Mesothelial cell of epicardium (in vitro differentiated cells): ENCODE results near the gene MAN2B2. TPM values are rescaled to one million over a fixed set of nuclear protein-coding genes. Genes with fewer than 3 reads are reported as not detected.

Experiments
- DNase-seq, 2 experiments: peaks; one replicate each; pipeline ENCODE4 v3.0.0; 2021; ENCODE audit warnings: low spot score in 2 of 2; ENCODE audit not compliant: unreplicated experiment in 2 of 2
- H3K27ac Mint-ChIP-seq: 2 replicates; pipeline ENCODE4 v1.8.0; 2021; ENCODE audit warnings: mixed read lengths
- H3K27me3 Mint-ChIP-seq: 2 replicates; pipeline ENCODE4 v1.8.0; 2021; ENCODE audit warnings: low read depth, mixed read lengths
- H3K36me3 Mint-ChIP-seq: 2 replicates; pipeline ENCODE4 v1.8.0; 2021; ENCODE audit warnings: mixed read lengths
- H3K4me1 Mint-ChIP-seq: 2 replicates; pipeline ENCODE4 v1.8.0; 2021; ENCODE audit warnings: mixed read lengths
- H3K4me3 Mint-ChIP-seq: 2 replicates; pipeline ENCODE4 v1.8.0; 2021; ENCODE audit warnings: mild to moderate bottlenecking, moderate library complexity, mixed read lengths
- H3K9me3 Mint-ChIP-seq: 2 replicates; pipeline ENCODE4 v1.8.0; 2021; ENCODE audit warnings: mixed read lengths
- total RNA-seq: library from RNA; stranded (reverse); gene quantifications from 3 replicates; pipeline ENCODE4 v1.2.1, GENCODE V29; 2021
- TF ChIP-seq, protein P1 (sequence below): fragments of 200-600 bp; sonication (generic); IDR thresholded peaks from one replicate; pipeline ENCODE4 v1.5.0; 2021; ENCODE audit warnings: antibody characterized with exemption; ENCODE audit not compliant: unreplicated experiment

MAN2B2 gene
- total RNA-seq, 1 donor from 2014 or later = 24.0 TPM

DNA sequence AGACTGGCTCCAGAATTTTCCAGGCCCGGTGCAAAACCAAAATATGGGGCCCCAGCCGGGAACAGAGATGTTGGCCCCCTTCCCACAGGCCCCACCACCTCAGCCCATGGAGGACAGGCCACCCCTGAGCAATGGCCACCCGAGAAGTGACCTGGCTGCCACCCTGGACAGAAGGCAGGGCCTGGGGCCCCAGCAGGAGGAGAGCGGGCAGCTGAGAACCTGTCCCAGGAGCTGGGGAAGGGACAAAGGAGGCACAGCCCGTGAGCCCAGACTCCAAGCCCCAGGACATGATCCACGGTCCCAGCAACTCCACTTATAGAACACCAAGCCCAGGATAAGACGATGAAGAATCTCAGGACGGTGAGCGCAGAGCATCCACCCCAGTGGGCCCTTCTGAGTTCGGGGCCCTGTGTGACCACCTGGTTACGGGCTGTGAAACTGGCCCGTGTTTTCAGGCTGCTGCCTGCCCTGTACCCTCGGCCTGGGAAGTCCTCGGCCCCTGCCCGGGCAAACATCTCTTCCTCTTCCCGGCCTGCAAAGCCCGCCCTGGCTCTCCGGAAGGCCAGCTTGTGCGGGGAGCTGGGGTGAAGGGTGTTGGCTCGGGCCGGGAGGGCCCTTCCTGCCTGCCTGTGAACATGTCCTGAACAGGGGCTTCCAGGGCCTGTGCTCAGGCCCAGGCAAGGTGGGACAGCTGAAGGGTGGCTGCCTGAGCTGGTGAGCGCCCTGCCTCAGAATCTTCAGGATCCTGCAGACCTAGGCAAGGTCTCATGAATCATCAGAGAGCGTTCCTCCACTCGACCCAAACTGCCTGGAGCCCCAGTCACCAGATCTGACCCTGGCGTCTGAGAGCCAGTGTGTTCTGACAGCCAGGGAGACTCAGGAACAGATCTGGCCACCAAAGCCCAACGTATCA is 47.0 kb upstream of the MAN2B2 start:
- H3K27ac Mint-ChIP-seq = no peak overlapping the region
- no peaks in the 10 kb centered on the region for H3K4me1 Mint-ChIP-seq

DNA sequence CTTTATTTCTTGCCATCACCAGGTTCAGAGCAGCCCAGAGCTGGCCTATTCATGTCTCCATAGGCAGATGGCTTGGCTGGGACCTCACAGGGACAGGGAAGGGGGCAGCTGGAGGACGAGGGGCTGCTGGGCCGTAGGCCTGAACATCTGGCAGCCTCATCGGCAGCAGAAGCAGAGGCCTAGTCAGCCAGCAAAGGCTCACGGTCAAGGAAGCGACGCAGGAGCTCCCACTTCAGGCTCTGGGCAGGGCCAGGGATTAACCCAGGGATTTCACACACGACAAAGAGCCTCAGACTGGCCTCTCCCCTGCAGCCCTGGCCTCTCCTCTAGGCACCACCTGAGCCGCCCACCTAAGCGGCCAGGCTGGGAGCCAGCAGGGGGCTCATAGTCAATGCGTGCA is 46.0 kb upstream of the MAN2B2 start:
- Mint-ChIP-seq H3K4me3 (no peak overlapping the region), H3K27ac (no peak overlapping the region), H3K4me1 (no peaks in the 10 kb centered on the region), H3K36me3 (no peaks in the 10 kb centered on the region), H3K27me3 (peaks cover 25% of the 10 kb centered on the region), H3K9me3 (no peaks in the 10 kb centered on the region)
- no peak for DNase-seq
- TF ChIP-seq, protein P1, sequence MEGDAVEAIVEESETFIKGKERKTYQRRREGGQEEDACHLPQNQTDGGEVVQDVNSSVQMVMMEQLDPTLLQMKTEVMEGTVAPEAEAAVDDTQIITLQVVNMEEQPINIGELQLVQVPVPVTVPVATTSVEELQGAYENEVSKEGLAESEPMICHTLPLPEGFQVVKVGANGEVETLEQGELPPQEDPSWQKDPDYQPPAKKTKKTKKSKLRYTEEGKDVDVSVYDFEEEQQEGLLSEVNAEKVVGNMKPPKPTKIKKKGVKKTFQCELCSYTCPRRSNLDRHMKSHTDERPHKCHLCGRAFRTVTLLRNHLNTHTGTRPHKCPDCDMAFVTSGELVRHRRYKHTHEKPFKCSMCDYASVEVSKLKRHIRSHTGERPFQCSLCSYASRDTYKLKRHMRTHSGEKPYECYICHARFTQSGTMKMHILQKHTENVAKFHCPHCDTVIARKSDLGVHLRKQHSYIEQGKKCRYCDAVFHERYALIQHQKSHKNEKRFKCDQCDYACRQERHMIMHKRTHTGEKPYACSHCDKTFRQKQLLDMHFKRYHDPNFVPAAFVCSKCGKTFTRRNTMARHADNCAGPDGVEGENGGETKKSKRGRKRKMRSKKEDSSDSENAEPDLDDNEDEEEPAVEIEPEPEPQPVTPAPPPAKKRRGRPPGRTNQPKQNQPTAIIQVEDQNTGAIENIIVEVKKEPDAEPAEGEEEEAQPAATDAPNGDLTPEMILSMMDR = no peak

More for the DNA sequence above, 47.0 kb upstream of the MAN2B2 start:
- peaks cover 23% of the 10 kb centered on the region for H3K27me3 Mint-ChIP-seq
- TF ChIP-seq, protein P1 = no peak
- no peak for DNase-seq
- no peak overlapping the region for H3K4me3 Mint-ChIP-seq
- H3K9me3 Mint-ChIP-seq = no peaks in the 10 kb centered on the region
- H3K36me3 Mint-ChIP-seq = no peaks in the 10 kb centered on the region

DNA sequence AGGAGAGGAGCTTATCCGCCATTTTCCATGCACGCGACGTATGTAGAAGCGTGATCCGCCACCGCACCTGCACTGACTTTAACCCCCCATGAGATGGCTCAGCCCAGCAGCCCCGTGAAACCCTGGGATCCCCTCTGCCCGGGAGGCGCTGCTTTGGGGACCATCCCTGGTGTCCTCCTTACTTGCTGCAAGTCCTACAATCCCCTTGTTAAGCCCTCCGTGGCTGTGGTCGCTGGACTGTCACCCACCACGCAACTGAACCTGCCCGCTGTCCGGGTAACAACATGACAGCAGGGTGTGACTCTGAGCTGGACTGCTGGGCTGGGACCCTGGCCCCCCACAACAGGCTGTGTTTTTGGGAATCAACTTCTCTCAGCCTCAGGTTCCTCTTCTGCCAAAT is 44.7 kb upstream of the MAN2B2 start:
- H3K4me3 Mint-ChIP-seq = no peak overlapping the region
- TF ChIP-seq, protein P1 = no peak
- H3K9me3 Mint-ChIP-seq = no peaks in the 10 kb centered on the region
- H3K36me3 Mint-ChIP-seq = no peaks in the 10 kb centered on the region
- no peaks in the 10 kb centered on the region for H3K4me1 Mint-ChIP-seq
- DNase-seq = no peak
- H3K27me3 Mint-ChIP-seq = peaks cover 25% of the 10 kb centered on the region
- no peak overlapping the region for H3K27ac Mint-ChIP-seq

DNA sequence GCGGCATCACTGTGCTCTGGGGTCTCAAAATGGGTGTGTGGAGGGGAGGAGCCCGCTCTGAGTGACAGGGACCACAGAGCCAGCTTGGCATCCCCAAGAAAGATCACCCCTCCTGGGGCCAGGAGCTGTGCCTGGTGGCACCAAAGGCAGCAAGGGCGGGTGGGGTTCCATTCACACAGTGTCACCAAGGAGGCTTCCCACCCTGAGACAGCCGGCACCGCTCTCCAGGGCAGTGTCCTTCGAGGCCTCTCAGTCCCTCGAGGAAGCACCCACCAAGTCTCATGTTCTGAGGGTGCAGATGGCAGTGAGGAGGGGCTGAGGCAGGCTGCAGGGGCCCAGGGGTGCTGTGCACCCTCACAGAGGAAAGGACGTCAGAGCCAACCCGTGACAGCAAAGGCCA is 44.0 kb upstream of the MAN2B2 start:
- Mint-ChIP-seq H3K4me3 (no peak overlapping the region), H3K27ac (no peak overlapping the region), H3K9me3 (no peaks in the 10 kb centered on the region), H3K36me3 (no peaks in the 10 kb centered on the region), H3K27me3 (peaks cover 23% of the 10 kb centered on the region), H3K4me1 (no peaks in the 10 kb centered on the region)
- TF ChIP-seq, protein P1 = no peak
- no peak for DNase-seq

DNA sequence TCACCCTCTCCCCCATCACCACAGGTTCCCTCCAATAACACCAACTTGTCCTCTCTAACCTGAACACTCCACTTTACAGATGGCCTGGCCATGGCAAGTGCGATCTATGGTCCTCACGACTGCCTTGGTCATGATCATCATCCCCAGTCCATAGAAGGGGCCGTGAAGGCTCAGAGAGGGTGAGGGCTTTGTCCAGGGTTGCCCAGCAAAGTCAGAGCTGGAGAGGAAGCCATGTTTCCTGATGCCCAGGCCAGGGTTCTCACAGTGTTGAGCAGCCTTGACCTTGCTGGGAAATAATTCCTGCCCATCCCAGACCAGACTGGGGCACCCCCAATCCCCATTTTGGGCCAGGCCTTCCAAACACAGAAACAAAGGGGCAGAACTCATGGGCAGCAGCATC is 42.9 kb upstream of the MAN2B2 start:
- TF ChIP-seq, protein P1 = no peak
- Mint-ChIP-seq H3K4me3 (no peak overlapping the region), H3K27me3 (peaks cover 24% of the 10 kb centered on the region), H3K4me1 (no peaks in the 10 kb centered on the region), H3K36me3 (no peaks in the 10 kb centered on the region), H3K9me3 (no peaks in the 10 kb centered on the region), H3K27ac (no peak overlapping the region)
- no peak for DNase-seq
